ENCODE measurements around the gene SUMO2. TPM values are rescaled to one million over a fixed set of nuclear protein-coding genes. Genes with fewer than 3 reads are reported as not detected.

Gene SUMO2
- total and polyA plus RNA-seq, 2 donors from 2014 or later = 279 to 315 TPM

- H3K9me3 ChIP-seq (ENCODE audit: control insufficient read depth in 2 of 3, insufficient read depth in 1 of 3, low read length in 3 of 3) = no peaks in the 10 kb centered on the region
- H3K27me3 ChIP-seq (ENCODE audit: control insufficient read depth, insufficient read depth, low read length) = no peaks in the 10 kb centered on the region
- FAIRE-seq (no peak), DNase-seq (peak; percentile 95 to 97 (median 96))
- peak within 1 kb of the TSS; percentile 98 to 100 (median 98) for H3K9ac ChIP-seq (ENCODE audit: low read length in 3 of 3)
- peak within 1 kb of the TSS; percentile 98 to 99 for H3K27ac ChIP-seq (ENCODE audit: low read depth in 2 of 2, low read length in 2 of 2)
- H3K36me3 ChIP-seq (ENCODE audit: control insufficient read depth in 2 of 3, insufficient read depth in 3 of 3, low read length in 3 of 3) = peaks cover 0 to 2% (median 0%) of the 10 kb centered on the region in 3 donors
- H3K4me3 ChIP-seq (ENCODE audit: low read length in 3 of 3) = peak within 1 kb of the TSS; percentile 99 to 100 (median 100)
- peaks cover 0 to 8% (median 0%) of the 10 kb centered on the region in 3 donors for H3K4me1 ChIP-seq (ENCODE audit: control insufficient read depth in 2 of 3, insufficient read depth in 2 of 3, low read depth in 1 of 3, low read length in 3 of 3)
- intact Hi-C loops (cut with DNase I) = no loop called here
- TF ChIP-seq CTCF (IDR thresholded peaks at IDR 0.05; ENCODE audit: borderline replicate concordance, extremely low read depth, insufficient read depth) = no peak
Measured at GRCh38 chr17:75205037-75205792, 22.5 kb upstream of the SUMO2 start, which contains the start of gene NUP85. TSS of gene NUP85 (plus strand) at chr17:75205679. CDS start at chr17:75205762, 83 bp downstream.

- Histone ChIP-seq H3K9me3 (ENCODE audit: control insufficient read depth in 2 of 3, insufficient read depth in 1 of 3, low read length in 3 of 3) (no peaks in the 10 kb centered on the region), H3K4me1 (ENCODE audit: control insufficient read depth in 2 of 3, insufficient read depth in 2 of 3, low read depth in 1 of 3, low read length in 3 of 3) (peaks cover 0 to 2% (median 0%) of the 10 kb centered on the region in 3 donors), H3K27ac (ENCODE audit: low read depth in 2 of 2, low read length in 2 of 2) (no peak overlapping the region), H3K4me3 (ENCODE audit: low read length in 3 of 3) (no peak overlapping the region), H3K27me3 (ENCODE audit: control insufficient read depth, insufficient read depth, low read length) (no peaks in the 10 kb centered on the region), H3K36me3 (ENCODE audit: control insufficient read depth in 2 of 3, insufficient read depth in 3 of 3, low read length in 3 of 3) (no peaks in the 10 kb centered on the region), H3K9ac (ENCODE audit: low read length in 3 of 3) (no peak overlapping the region)
- intact Hi-C loops (cut with DNase I) = no loop called here
- FAIRE-seq = no peak
- no peak for TF ChIP-seq CTCF (IDR thresholded peaks at IDR 0.05; ENCODE audit: borderline replicate concordance, extremely low read depth, insufficient read depth)
- no peak for DNase-seq
Measured at GRCh38 chr17:75199886-75200618, 17.3 kb upstream of the SUMO2 start.

GRCh38 chr17:75194879-75195278, 12.1 kb upstream of the SUMO2 start:
- TF ChIP-seq CTCF (IDR thresholded peaks at IDR 0.05; ENCODE audit: borderline replicate concordance, extremely low read depth, insufficient read depth) = no peak
- no peak for FAIRE-seq
- Histone ChIP-seq H3K9ac (ENCODE audit: low read length in 3 of 3) (no peak overlapping the region), H3K36me3 (ENCODE audit: control insufficient read depth in 2 of 3, insufficient read depth in 3 of 3, low read length in 3 of 3) (no peaks in the 10 kb centered on the region), H3K4me1 (ENCODE audit: control insufficient read depth in 2 of 3, insufficient read depth in 2 of 3, low read depth in 1 of 3, low read length in 3 of 3) (no peaks in the 10 kb centered on the region), H3K9me3 (ENCODE audit: control insufficient read depth in 2 of 3, insufficient read depth in 1 of 3, low read length in 3 of 3) (no peaks in the 10 kb centered on the region), H3K4me3 (ENCODE audit: low read length in 3 of 3) (no peak overlapping the region), H3K27me3 (ENCODE audit: control insufficient read depth, insufficient read depth, low read length) (no peaks in the 10 kb centered on the region), H3K27ac (ENCODE audit: low read depth in 2 of 2, low read length in 2 of 2) (no peak overlapping the region)
- peak in 1 of 5 donors; percentile 9 for DNase-seq
- intact Hi-C loops (cut with DNase I) = no loop called here
